ENCODE results near the gene WDR82.
A peak's percentile ranks its signal among the peaks of the same experiment; 100 is the strongest.

WDR82 gene

DNA sequence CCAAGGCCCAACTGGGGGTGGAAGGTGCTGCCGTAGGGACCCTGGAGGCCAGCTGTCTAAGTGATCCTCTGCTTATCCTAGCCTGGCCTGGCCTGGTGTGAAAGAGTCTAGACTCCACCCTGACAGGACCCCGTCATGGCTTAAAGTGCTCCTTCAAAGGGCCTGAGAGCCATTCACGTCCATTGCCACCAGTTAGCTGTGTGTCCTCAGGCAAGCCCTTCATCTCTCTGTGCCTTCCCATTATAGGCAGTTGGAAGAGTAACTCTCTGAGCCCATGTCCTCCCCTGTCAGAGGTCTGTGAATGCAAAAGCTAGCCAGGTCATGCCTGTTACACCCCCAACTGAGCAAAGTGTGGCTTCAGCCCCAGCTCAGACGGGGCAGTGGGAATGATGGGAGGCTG is 28.5 kb upstream of the WDR82 start:
- no peak for DNase-seq

GRCh38 chr3:52305926-52306325 is 27.5 kb upstream of the WDR82 start:
- DNase-seq: no peak

GRCh38 chr3:52303811-52304210 is 25.4 kb upstream of the WDR82 start:
- no peak for DNase-seq

DNA sequence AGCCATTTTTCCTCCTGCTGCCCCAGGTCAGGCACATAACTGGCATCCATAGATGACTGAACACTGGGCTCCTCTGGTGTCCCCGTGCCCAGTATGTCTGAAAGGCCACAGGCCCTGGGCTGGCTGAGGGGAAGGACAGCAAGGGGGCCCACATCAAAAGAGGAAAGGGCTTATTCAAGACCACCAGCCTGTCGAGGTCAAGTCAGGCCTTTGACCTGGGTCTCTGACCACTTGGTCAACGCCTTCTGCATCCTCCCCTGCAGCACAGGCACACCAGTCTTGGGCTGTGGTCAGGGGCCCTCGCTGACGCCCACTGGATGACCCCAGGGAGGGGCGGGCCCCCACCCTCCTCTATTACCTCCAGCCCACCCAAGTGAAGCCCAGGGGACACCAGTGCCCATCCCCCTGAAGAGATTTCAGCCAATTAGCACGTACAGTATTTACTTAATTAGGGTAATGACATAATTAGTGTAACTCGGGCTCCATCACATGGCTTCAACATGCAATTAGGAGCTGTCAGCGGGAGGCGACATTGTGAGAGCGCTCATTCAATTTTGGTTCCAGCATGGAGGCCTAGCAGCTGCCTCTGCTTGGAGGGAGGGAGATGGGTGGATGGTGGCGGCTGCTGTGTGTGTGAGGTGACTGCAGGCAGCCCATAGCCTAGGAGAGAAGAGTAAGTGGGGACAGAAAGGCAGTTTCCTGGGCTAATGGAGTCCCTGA is 24.1 kb upstream of the WDR82 start:
- DNase-seq: no peak

DNA sequence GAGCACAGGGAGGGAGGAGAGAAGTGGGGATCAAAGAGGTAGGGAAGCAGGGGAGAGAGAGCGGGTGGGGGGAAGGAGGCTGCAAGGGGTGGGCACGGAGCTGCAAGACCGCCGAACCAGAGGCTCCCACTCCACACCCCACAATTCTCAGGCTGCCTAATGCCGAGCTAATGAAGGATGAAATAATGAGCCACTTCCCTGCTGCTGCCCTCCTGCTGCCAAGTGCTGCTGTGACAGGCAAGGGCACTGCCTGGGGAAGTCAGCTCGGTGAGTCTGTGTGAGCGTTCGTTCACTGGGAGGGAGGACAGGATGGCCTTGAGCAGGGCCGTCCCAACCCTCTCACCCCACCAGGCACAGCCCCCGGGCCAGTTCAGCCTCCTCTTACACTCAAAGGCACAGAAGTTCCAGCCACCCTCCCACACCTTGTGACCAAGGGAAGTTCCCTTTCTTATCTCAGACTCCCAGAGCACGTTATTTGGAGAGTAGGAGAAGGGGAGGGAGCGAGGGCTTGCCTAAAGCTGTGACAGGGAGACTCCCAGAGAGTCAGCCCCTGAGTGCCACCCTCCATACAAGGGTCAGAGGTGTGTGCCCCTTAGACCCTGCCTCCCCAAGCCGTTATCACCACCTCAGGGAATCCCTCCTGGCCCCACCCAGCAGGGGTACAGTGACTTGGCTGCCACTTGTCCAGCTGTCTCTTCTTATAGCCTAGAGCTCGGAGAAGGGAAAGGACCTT is 21.6 kb upstream of the WDR82 start:
- peak; percentile 82 to 89 for DNase-seq

DNA sequence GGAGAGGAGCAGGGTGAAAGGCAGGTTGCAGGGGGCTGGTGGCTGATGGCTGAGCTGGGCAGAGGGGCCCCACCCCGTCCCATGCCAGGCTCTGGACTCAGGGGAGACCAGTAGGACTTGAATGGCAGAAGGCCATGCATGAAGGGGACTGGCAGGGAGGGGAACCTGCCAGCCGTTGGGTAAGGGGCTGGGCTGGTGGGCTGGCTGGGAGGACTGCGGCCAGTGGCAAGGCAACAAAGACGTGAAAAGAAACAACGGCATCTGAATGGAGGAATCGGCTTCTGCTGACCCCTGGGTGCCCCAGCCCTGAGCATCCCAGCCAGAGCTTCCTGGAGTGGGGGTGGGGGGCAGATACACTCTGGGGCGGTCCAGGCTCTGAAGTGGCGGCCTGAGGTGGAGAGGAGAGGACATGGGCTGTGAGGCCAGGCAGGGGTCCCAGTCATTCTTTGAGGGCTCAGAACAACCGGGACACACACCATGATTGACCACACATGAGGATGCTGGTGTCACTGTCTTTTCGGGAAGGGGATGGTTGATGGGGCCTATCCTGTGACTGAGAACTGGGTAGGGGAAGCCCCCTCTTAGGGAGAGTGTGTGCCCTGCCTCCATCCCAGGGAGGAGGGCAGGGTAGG is 20.9 kb upstream of the WDR82 start:
- no peak for DNase-seq

DNA sequence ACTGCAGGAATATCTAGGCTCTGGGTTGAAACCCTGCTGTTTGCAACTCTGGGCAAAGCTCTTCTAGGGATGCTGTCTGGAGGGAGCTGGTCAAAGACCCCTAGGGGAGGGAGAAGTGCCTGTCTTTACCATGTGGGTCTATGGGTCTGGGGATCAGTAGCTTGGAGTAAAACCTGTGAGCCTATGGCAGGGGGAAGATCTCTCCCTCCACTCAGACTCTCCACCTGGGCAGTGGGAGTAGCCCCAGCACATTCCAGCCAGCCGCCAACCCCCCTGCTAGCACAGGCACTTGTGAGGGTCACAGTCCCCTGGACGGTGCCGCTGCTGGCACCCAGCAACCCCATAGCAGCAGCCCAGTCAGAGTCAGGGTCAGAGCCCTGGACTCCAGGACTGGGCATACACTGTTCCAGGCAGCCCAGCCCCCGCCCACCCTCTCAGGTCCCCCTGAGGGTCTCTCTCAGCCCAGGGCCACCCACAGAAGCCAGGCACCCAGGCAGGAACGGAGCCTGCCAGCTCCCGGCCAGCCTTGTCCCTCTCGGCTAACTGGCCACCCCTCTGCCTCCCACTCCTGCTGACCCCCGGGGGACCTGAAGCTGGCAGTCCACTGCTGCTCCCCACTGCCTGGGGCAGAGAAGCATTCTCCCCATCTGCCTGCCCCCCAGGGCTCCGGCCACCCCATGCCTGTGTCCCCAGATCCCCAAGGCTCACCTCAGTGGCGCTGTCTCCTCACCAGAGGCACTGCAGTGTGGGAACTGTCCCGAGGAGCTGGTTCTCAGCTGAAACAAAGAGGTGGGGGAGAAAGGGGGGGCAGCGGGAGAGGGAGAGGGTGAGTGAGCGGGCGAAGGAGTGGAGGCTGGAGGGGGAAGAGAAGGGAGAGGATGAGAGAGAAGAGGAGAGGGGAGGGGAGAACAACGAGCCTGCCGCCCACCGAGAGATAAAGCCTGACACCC is 20.0 kb upstream of the WDR82 start:
- no peak for DNase-seq

- DNase-seq: no peak
Measured at GRCh38 chr3:52297242-52298148, 19.0 kb upstream of the WDR82 start.

DNA sequence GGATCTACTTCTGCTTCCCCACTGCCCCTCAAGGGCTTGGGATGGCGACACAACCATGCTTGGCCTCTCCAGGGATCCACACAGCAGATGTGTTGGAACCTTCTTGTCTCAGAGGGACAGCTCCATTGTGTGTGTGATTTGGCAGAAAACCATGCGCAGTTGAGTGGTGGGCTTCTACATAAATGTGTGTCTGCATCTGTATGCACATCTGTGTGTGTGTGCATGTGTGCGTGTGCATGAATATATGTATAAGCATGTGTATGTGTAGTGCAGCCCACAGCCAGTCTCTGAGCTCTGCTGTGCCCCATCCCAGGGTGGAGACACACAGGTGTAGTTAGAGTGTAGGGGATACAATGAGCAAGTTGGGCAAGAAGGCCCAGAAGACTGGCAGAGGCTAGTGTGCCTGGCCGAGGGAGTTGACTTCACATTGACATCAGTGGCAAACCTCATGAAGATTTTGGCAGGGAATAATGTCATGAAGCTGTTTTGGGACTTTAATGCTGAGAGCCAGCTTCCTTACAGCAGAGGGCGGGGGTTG is 17.3 kb upstream of the WDR82 start:
- no peak for DNase-seq

DNA sequence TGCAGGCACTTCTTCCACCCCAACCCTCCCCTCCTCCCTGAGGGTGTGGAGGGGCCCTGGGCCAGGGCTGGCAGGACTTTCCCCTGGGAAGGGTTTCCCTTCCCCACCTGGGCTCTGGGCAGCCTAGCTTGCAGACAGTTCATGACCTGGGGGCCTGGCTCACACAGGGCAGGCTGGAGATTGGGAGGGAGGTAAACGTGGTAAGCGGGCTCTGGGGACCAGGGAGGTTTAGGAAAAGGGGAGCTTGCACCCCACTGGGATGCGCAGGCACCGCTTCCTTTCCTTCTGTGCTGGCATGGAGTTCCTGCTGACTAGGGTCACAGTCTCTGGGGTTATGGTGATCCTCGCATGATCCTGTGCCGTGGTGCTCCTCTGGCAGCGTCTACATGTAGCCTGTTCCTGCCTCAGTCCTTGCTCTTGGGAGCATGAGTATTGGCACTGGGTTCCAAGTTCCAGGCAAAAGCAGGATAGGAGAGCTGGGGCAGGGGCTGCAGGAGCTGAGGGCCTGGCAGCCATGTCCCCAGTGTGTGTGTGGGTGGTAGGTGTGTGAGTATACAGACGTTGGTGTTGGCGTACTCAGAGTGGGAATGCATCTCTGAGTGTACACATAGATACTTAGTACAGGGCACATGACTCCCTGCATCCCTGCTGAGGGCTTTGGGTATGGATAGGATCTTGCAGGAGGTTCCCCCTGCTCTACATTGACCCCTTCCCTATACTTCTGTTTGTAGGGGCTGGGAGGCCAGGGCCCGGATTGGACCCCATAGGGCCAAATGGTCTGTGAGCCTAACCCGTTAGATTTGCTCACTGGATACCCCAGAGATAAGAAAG is 16.1 kb upstream of the WDR82 start:
- no peak for DNase-seq

- DNase-seq: no peak
Measured at GRCh38 chr3:52293491-52294319, 15.3 kb upstream of the WDR82 start.

- no peak for DNase-seq
Measured at GRCh38 chr3:52292247-52293065, 14.0 kb upstream of the WDR82 start.

- peak; percentile 30 to 31 for DNase-seq
Measured at GRCh38 chr3:52291508-52292181, 13.2 kb upstream of the WDR82 start.

DNA sequence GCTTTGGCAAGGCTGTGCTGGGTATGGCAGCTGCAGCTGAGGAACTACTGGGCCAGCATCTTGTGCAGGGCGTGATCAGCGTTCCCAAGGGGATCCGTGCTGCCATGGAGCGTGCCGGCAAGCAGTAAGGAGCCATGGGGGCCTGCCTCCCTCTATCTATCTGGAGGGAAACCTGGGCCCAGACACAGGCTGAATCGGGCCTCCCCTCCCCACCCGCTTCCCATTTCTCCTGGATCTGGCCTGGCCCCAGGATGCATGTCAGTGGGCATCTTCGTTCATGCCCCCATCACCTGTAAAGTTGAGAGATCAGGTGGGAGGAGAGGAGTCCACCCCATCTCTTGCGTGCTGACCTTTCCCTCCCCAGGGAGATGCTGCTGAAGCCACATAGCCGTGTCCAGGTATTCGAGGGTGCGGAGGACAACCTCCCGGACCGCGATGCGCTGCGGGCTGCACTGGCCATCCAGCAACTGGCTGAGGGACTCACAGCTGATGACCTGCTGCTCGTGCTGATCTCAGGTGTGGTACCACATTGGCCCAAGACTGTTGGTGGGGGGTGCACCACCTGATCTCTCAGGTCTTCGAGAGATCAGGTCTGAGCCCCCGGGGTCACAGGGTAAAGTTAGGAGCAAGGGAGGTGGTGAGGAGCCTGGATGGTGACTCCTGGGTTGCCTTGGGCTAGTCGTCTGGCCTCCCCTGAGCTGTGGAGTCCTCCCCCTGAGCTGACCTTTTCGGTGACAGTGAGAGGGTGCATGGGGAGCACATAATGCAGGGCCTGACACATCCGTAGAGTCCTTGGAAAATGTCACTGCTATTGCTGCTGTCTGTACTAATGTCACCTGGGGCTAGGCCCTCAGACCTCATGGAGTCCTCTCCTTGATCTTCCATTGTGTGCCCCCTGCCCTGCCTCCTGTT is 12.4 kb upstream of the WDR82 start:
- DNase-seq: no peak

GRCh38 chr3:52289747-52290595 is 11.5 kb upstream of the WDR82 start:
- no peak for DNase-seq

GRCh38 chr3:52289338-52289746 is 10.9 kb upstream of the WDR82 start:
- no peak for DNase-seq

Measured in Kasumi-1 (cell line).